Thymus (tissue), 11 donors: ENCODE results near the gene TMEM273. TPM values are rescaled to one million over a fixed set of nuclear protein-coding genes. Genes with fewer than 3 reads are reported as not detected.

ENCODE experiments used
- DNase-seq, 9 donors: peaks; one replicate each; pipeline ENCODE4 v3.0.0-alpha.2; 2013; ENCODE audit warnings: low spot score in 9 of 9, low read depth in 6 of 9, missing footprints in 1 of 9
- H3K27ac ChIP-seq, 2 donors: one replicate each; pipeline ENCODE4 v1.5.1; 2013; ENCODE audit warnings: control low read depth in 1 of 2, low read depth in 1 of 2, low read length in 1 of 2, mild to moderate bottlenecking in 1 of 2, moderate library complexity in 1 of 2
- H3K27me3 ChIP-seq, 2 donors: one replicate each; pipeline ENCODE4 v1.5.1; 2013; ENCODE audit warnings: low read length in 1 of 2; ENCODE audit not compliant: control insufficient read depth in 2 of 2, insufficient read depth in 1 of 2
- H3K36me3 ChIP-seq, 2 donors: one replicate each; pipeline ENCODE4 v1.5.1; 2013; ENCODE audit warnings: low read length in 1 of 2, mild to moderate bottlenecking in 1 of 2, moderate library complexity in 1 of 2; ENCODE audit not compliant: control insufficient read depth in 2 of 2, insufficient read depth in 2 of 2
- H3K4me1 ChIP-seq, 2 donors: one replicate each; pipeline ENCODE4 v1.5.1; 2013; ENCODE audit warnings: low read length in 2 of 2; ENCODE audit not compliant: control insufficient read depth in 2 of 2, insufficient read depth in 2 of 2
- H3K4me3 ChIP-seq, 2 donors: one replicate each; pipeline ENCODE4 v1.5.1; 2013; ENCODE audit warnings: low read length in 2 of 2, control low read depth in 1 of 2, mild to moderate bottlenecking in 1 of 2
- H3K9me3 ChIP-seq, 2 donors: one replicate each; pipeline ENCODE4 v1.5.1; 2013; ENCODE audit warnings: low read length in 1 of 2, mild to moderate bottlenecking in 1 of 2; ENCODE audit not compliant: control insufficient read depth in 2 of 2, insufficient read depth in 1 of 2
- WGBS: extraction: QIAGEN DNeasy Blood & Tissue Kit; methylation state at CpG from one replicate; pipeline ENCODE4 v1.1.7; 2013; 5-methylcytosine and 5-hydroxymethylcytosine counted together
- polyA plus RNA-seq: library from polyadenylated mRNA; stranded (reverse); fragments of 200-250 nt; gene quantifications from one replicate; pipeline ENCODE4 v1.2.3, GENCODE V29; 2013
- total RNA-seq: library from RNA; stranded (reverse); fragments of 120-200 nt; gene quantifications from one replicate; pipeline ENCODE4 v1.2.4, GENCODE V29; 2013
- donor health status: healthy.

The TMEM273 gene
- total and polyA plus RNA-seq, 2 donors, result 10.2 to 19.6 TPM

GRCh38 chr10:49182776-49183175 lies 5.4 kb downstream of the TMEM273 start:
- no peaks in the 10 kb centered on the region for H3K9me3 ChIP-seq
- no peak overlapping the region for H3K4me3 ChIP-seq
- H3K27me3 ChIP-seq, result no peaks in the 10 kb centered on the region
- no peak overlapping the region for H3K27ac ChIP-seq
- H3K4me1 ChIP-seq, result peaks cover 0 to 23% of the 10 kb centered on the region in 2 donors
- WGBS, result 97% methylated on average over 4 of the region's 4 CpGs
- DNase-seq, result no peak
- no peaks in the 10 kb centered on the region for H3K36me3 ChIP-seq

GRCh38 chr10:49180444-49180860 lies 7.7 kb downstream of the TMEM273 start:
- 69% methylated on average over 3 of the region's 3 CpGs for WGBS
- H3K4me1 ChIP-seq, result peaks cover 0 to 36% of the 10 kb centered on the region in 2 donors

GRCh38 chr10:49179699-49180443 lies 8.3 kb downstream of the TMEM273 start:
- no peak for DNase-seq
- Histone ChIP-seq H3K27me3 (no peaks in the 10 kb centered on the region), H3K27ac (no peak overlapping the region), H3K9me3 (no peaks in the 10 kb centered on the region), H3K4me3 (no peak overlapping the region), H3K36me3 (no peaks in the 10 kb centered on the region), H3K4me1 (peaks cover 0 to 30% of the 10 kb centered on the region in 2 donors)
- WGBS, result 89% methylated on average over 10 of the region's 10 CpGs

More at GRCh38 chr10:49180444-49180860, 7.7 kb downstream of the TMEM273 start:
- H3K9me3 ChIP-seq, result no peaks in the 10 kb centered on the region
- H3K36me3 ChIP-seq, result no peaks in the 10 kb centered on the region
- no peak for DNase-seq
- no peak overlapping the region for H3K4me3 ChIP-seq
- H3K27me3 ChIP-seq, result no peaks in the 10 kb centered on the region
- H3K27ac ChIP-seq, result no peak overlapping the region

DNA sequence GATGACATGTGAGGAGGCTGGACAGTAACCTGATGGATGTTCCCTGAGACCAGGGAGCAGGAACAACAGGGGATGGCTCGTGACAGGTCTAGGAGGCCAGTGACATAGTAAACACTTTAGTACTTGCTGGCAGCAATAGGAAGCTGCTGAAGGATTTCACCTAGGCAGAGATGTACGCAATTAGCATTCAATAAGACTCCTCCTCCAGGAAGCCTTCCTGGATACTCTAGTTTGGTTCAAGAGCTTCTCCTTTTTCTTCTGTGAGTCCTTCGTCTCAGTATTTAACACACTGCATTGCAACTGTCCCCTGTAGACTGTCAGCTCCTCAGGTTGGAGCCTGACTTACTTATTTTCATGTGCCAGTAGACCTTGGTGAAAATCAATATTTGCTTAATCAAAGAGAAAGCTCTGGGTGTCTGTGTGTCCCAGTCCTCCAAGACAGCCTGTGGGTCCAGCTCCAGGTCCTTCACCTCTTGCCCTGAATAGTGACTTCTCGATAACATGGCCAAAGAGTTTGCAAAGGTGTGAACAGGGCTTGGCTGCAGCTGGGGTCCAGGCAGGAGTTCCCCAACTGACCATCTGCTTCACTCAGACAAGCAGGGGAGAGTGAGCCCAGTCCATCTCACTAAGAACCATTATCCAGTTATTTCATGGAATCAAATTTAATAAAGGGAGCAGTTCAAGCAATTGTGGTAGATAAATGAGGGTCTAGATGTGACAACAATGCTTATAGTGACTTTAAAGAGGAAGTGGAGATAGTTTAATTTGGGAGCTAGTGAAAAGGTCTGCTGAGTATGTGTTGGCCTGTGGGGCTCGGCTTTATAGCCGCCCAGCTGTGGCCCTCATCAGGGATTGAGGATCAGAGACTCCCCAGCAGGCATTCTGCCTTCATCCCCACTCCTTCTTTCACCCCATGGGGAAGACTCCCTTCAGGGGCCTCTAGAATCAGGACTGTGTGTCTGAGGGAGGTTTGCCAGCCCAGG lies 9.4 kb downstream of the TMEM273 start:
- peaks cover 0 to 27% of the 10 kb centered on the region in 2 donors for H3K4me1 ChIP-seq
- no peak overlapping the region for H3K4me3 ChIP-seq
- no peak overlapping the region for H3K27ac ChIP-seq
- H3K36me3 ChIP-seq, result no peaks in the 10 kb centered on the region
- no peak for DNase-seq
- 89% methylated on average over 6 of the region's 6 CpGs for WGBS
- H3K9me3 ChIP-seq, result no peaks in the 10 kb centered on the region
- H3K27me3 ChIP-seq, result no peaks in the 10 kb centered on the region

GRCh38 chr10:49177391-49178355 lies 10.5 kb downstream of the TMEM273 start:
- H3K9me3 ChIP-seq, result no peaks in the 10 kb centered on the region
- 75% methylated on average over 9 of the region's 9 CpGs for WGBS
- DNase-seq, result peak in 1 of 9 donors; percentile 19
- H3K4me3 ChIP-seq, result no peak overlapping the region
- peaks cover 0 to 23% of the 10 kb centered on the region in 2 donors for H3K4me1 ChIP-seq
- no peaks in the 10 kb centered on the region for H3K36me3 ChIP-seq
- no peaks in the 10 kb centered on the region for H3K27me3 ChIP-seq
- H3K27ac ChIP-seq, result no peak overlapping the region

DNA sequence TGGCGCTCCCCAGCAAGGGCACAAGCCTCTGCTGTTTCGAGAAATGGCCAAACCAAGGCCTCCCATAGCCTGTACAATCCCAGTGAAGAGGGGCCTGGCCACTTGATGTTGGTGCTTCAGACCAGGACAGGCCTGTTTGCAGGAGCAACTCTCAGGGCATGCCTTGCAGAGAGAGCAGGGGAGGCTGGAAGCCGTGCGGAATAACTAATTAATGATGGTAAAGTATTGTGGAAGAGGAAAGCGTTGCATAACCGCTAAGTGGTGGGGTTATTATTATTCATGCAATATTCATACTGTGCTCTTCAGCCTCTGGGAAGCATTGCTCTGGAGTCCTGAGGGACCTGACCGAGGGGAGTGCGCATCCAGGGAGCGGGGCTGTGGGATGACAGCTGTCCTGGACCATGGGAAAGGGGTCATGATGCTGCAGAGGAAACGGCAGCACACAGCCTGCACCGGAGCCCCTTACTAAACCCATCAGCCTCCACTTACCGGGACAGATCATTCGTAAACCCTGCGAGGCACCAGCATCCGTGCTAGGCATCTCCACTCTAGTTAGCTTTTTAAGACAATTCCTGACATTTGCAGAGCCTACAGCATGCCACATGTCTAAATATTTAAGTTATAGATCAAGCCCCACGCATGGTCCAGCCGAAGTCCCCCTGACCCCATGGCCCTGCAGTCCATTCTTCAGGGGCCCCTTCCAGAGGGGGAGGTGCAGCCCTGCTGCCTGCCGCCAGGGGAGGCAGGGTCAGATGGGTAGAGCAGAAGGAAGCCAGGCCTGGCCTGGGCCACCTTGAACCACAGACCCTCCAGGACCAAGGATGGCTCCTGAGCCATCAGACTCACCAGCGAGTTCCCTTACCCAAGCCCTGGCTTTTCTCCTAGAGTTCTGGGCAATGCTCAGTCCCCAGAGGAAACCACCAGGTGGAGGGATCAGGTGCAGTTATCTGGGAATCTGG lies 11.6 kb downstream of the TMEM273 start:
- H3K27ac ChIP-seq, result no peak overlapping the region
- H3K4me1 ChIP-seq, result peaks cover 0 to 23% of the 10 kb centered on the region in 2 donors
- WGBS, result 94% methylated on average over 19 of the region's 19 CpGs
- no peaks in the 10 kb centered on the region for H3K36me3 ChIP-seq
- no peak for DNase-seq
- no peaks in the 10 kb centered on the region for H3K27me3 ChIP-seq
- H3K9me3 ChIP-seq, result no peaks in the 10 kb centered on the region
- no peak overlapping the region for H3K4me3 ChIP-seq

GRCh38 chr10:49175587-49176309 lies 12.4 kb downstream of the TMEM273 start:
- 97% methylated on average over 8 of the region's 8 CpGs for WGBS
- no peaks in the 10 kb centered on the region for H3K9me3 ChIP-seq
- H3K4me1 ChIP-seq, result peaks cover 0 to 23% of the 10 kb centered on the region in 2 donors
- no peak overlapping the region for H3K27ac ChIP-seq
- no peak for DNase-seq
- H3K4me3 ChIP-seq, result no peak overlapping the region
- H3K36me3 ChIP-seq, result no peaks in the 10 kb centered on the region
- H3K27me3 ChIP-seq, result no peaks in the 10 kb centered on the region
